Fibroblast of the aortic adventitia (primary cell): ENCODE data around the gene APBA2. TPM values are rescaled to one million over a fixed set of nuclear protein-coding genes. Genes with fewer than 3 reads are reported as not detected.

Experiments used
- DNase-seq: peaks from one replicate; pipeline ENCODE4 v3.0.0-alpha.2; 2010; ENCODE audit warnings: low read depth
- H3K4me3 ChIP-seq: 2 replicates; pipeline ENCODE4 v1.5.1; 2011; ENCODE audit warnings: low read depth, mild to moderate bottlenecking, control low read depth, low read length, moderate library complexity
- total RNA-seq: library from RNA; depleted of rRNA; stranded (reverse); fragments of >200 nt; gene quantifications from 2 replicates; pipeline ENCODE4 v1.2.3, GENCODE V29; 2012; ENCODE audit warnings: low replicate concordance
- TF ChIP-seq, protein P1 (sequence below): IDR thresholded peaks from 2 replicates; pipeline ENCODE4 v1.5.1; 2011; ENCODE audit warnings: mild to moderate bottlenecking, low read length, control low read depth, inconsistent platforms; ENCODE audit not compliant: insufficient read depth

The APBA2 gene
- total RNA-seq, 1 donor: 1.8 TPM

DNA sequence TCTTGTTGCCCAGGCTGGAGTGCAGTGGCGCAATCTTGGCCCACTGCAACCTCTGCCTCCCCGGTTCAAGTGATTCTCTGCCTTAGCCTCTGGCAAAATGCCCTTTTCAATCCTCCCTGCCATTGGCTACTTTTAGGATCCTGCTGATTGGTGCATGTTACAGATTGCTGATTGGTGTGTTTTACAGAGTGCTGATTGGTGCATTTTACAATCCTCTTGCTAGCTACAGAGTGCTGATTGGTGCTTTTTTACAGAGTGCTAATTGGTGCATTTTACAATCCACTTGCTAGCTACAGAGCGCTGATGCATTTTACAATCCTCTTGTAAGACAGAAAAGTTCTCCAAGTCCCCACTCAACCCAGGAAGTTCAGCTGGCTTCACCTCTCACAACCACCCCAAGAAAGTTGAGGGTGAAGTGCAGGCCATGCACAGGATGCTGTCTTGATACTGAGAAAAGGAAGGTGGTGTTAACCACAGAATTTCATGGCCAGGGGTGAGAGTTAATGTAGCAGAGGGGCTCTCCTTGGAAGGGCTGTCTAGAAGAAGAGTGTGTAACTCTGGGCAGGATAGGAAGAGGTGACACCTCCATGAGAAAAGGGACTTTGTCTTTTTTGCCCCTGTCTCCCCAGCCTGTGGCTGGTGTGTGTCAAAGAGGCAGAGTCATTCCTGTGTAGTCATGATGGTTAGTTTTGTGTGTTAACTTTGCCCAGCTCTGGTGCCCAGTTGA lies 145.9 kb downstream of the APBA2 start:
- DNase-seq: no peak
- no peak overlapping the region for H3K4me3 ChIP-seq
- TF ChIP-seq, protein P1, sequence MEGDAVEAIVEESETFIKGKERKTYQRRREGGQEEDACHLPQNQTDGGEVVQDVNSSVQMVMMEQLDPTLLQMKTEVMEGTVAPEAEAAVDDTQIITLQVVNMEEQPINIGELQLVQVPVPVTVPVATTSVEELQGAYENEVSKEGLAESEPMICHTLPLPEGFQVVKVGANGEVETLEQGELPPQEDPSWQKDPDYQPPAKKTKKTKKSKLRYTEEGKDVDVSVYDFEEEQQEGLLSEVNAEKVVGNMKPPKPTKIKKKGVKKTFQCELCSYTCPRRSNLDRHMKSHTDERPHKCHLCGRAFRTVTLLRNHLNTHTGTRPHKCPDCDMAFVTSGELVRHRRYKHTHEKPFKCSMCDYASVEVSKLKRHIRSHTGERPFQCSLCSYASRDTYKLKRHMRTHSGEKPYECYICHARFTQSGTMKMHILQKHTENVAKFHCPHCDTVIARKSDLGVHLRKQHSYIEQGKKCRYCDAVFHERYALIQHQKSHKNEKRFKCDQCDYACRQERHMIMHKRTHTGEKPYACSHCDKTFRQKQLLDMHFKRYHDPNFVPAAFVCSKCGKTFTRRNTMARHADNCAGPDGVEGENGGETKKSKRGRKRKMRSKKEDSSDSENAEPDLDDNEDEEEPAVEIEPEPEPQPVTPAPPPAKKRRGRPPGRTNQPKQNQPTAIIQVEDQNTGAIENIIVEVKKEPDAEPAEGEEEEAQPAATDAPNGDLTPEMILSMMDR: no peak

GRCh38 chr15:29032229-29032625 lies 146.5 kb downstream of the APBA2 start:
- DNase-seq: no peak
- TF ChIP-seq, protein P1: no peak
- no peak overlapping the region for H3K4me3 ChIP-seq

GRCh38 chr15:29032751-29033150 lies 147.0 kb downstream of the APBA2 start:
- DNase-seq: no peak
- H3K4me3 ChIP-seq: no peak overlapping the region
- TF ChIP-seq, protein P1: no peak

DNA sequence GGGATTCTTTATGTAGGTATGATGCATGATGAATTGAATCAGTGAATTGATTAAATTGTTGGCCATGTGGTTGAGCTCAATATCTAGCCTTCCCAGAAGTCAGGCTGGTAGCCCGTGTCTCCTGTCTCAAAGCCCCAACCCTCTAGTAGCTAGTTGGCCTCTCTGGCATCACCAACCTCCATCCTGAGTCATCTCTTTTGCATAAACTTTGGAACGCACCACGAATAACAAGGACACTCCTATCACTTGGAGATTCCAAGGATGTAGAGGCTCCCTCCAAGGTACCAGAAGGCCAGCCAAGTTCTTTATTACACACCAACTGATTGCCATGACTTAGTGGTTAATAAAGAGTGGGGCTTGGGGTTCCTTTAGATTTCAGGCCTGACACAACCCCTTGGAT lies 148.4 kb downstream of the APBA2 start:
- TF ChIP-seq, protein P1: no peak
- H3K4me3 ChIP-seq: no peak overlapping the region
- no peak for DNase-seq

- H3K4me3 ChIP-seq: no peak overlapping the region
- TF ChIP-seq, protein P1: no peak
- DNase-seq: no peak
These were observed 149.0 kb downstream of the APBA2 start for GRCh38 chr15:29034593-29035335.

DNA sequence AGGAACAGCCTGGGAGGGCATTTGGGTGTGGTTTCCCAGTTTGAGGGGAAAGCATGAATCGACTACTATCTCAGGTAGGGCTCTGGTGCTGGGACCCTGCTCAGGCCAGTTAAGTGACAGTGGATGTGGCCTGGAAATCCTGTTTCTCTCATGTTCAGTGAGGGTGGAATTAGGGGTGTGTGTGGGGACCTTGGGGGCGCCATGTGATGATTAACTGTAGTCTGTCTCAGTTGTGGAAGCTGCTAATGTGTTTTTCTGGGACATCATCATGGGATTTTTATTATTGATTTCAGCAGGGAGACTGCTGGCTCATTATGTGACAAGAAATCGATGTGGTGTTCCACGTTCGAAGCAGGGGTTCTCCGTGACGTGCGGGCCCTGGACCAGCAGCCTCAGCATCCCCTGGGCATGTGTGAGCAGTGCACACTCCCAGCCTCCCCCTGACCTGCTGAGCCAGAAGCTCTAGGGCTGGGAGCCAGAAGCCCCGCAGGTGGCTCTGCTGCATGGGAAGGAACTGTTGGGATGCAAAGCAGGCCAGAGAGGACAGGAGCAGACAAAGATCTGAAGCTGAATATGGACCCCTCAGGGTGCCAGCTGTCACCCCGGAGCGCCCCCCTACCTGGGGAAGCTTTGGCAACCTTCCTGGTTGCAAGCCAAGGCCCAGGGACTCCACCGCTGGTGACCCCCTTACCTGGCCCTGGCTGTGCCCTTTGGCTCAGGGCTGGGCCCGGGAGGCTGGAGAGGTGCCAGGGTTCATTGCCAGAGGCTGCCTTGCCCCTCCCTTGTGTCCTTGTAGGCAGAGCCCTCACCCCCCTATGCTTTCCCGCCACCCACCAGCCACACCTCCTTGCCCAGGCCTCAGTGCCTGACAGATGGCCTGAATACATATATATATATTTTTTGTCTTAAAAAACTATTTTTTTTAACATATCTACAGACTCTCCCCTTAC lies 149.8 kb downstream of the APBA2 start:
- no peak for DNase-seq
- TF ChIP-seq, protein P1: no peak
- H3K4me3 ChIP-seq: no peak overlapping the region
